RWPE2 (cell line): ENCODE results near the gene DNASE1L3.

Source experiments
- ATAC-seq: fragments of 200-7000 bp; cut with Tn5 transposase; 3 replicates; pipeline ENCODE4 v1.9.1; 2021; ENCODE audit warnings: low read depth
- DNase-seq: peaks from one replicate; pipeline ENCODE4 v3.0.0-alpha.2; 2020; ENCODE audit warnings: low spot score
- H3K27ac ChIP-seq: fragments of 450-650 bp; 2 replicates; pipeline ENCODE4 v1.5.1; 2017; ENCODE audit warnings: mild to moderate bottlenecking; ENCODE audit not compliant: poor library complexity, severe bottlenecking
- H3K27me3 ChIP-seq: fragments of 250-450 bp; sonication (Bioruptor Pico); 2 replicates; pipeline ENCODE4 v1.5.1; 2021; ENCODE audit warnings: mild to moderate bottlenecking, moderate library complexity; ENCODE audit not compliant: insufficient read depth, poor library complexity, severe bottlenecking
- H3K36me3 ChIP-seq: fragments of 250-450 bp; sonication (Bioruptor Pico); 2 replicates; pipeline ENCODE4 v1.5.1; 2020; ENCODE audit warnings: low read depth, mild to moderate bottlenecking, moderate library complexity
- H3K4me1 ChIP-seq: fragments of 250-450 bp; sonication (Bioruptor Pico); 2 replicates; pipeline ENCODE4 v1.5.1; 2021; ENCODE audit warnings: mild to moderate bottlenecking, moderate library complexity; ENCODE audit not compliant: insufficient read depth, poor library complexity, severe bottlenecking
- H3K4me3 ChIP-seq: fragments of 250-450 bp; sonication (Bioruptor Pico); 2 replicates; pipeline ENCODE4 v1.5.1; 2021; ENCODE audit warnings: mild to moderate bottlenecking, moderate library complexity; ENCODE audit not compliant: severe bottlenecking
- H3K9me3 ChIP-seq: fragments of 250-450 bp; sonication (Bioruptor Pico); 2 replicates; pipeline ENCODE4 v1.5.1; 2021; ENCODE audit warnings: mild to moderate bottlenecking, moderate library complexity; ENCODE audit not compliant: severe bottlenecking
- CTCF ChIP-seq: fragments of 450-650 bp; IDR thresholded peaks from one replicate; pipeline ENCODE4 v1.5.1; 2017; ENCODE audit warnings: mild to moderate bottlenecking, moderate library complexity; ENCODE audit not compliant: poor library complexity, severe bottlenecking

Gene DNASE1L3

GRCh38 chr3:58207954-58208353 is 2.8 kb downstream of the DNASE1L3 start:
- no peak overlapping the region for H3K4me3 ChIP-seq
- ATAC-seq = no peak
- no peaks in the 10 kb centered on the region for H3K27me3 ChIP-seq
- H3K36me3 ChIP-seq = no peaks in the 10 kb centered on the region
- peaks cover 13% of the 10 kb centered on the region for H3K4me1 ChIP-seq
- DNase-seq = no peak
- TF ChIP-seq CTCF = no peak
- H3K9me3 ChIP-seq = no peaks in the 10 kb centered on the region
- H3K27ac ChIP-seq = no peak overlapping the region

GRCh38 chr3:58206406-58207011 is 4.3 kb downstream of the DNASE1L3 start:
- DNase-seq (no peak), ATAC-seq (peak; percentile 79)
- no peaks in the 10 kb centered on the region for H3K36me3 ChIP-seq
- H3K27me3 ChIP-seq = no peaks in the 10 kb centered on the region
- no peak for TF ChIP-seq CTCF
- H3K27ac ChIP-seq = peak overlapping the region; percentile 33
- H3K4me1 ChIP-seq = peaks cover 13% of the 10 kb centered on the region
- no peaks in the 10 kb centered on the region for H3K9me3 ChIP-seq
- H3K4me3 ChIP-seq = no peak overlapping the region

GRCh38 chr3:58205981-58206380 is 4.8 kb downstream of the DNASE1L3 start:
- Histone ChIP-seq H3K4me1 (peaks cover 13% of the 10 kb centered on the region), H3K4me3 (no peak overlapping the region), H3K27me3 (no peaks in the 10 kb centered on the region), H3K27ac (peak overlapping the region; percentile 33), H3K36me3 (no peaks in the 10 kb centered on the region), H3K9me3 (no peaks in the 10 kb centered on the region)
- ATAC-seq = no peak
- no peak for TF ChIP-seq CTCF
- no peak for DNase-seq

GRCh38 chr3:58204720-58205119 is 6.1 kb downstream of the DNASE1L3 start:
- H3K27me3 ChIP-seq = no peaks in the 10 kb centered on the region
- H3K36me3 ChIP-seq = no peaks in the 10 kb centered on the region
- ATAC-seq (no peak), DNase-seq (no peak)
- no peaks in the 10 kb centered on the region for H3K9me3 ChIP-seq
- H3K4me1 ChIP-seq = peaks cover 13% of the 10 kb centered on the region
- no peak overlapping the region for H3K27ac ChIP-seq
- no peak for TF ChIP-seq CTCF
- no peak overlapping the region for H3K4me3 ChIP-seq

GRCh38 chr3:58203541-58203940 is 7.2 kb downstream of the DNASE1L3 start:
- no peaks in the 10 kb centered on the region for H3K27me3 ChIP-seq
- TF ChIP-seq CTCF = no peak
- no peak for ATAC-seq

More at GRCh38 chr3:58203541-58203940, 7.2 kb downstream of the DNASE1L3 start:
- no peak overlapping the region for H3K27ac ChIP-seq
- H3K9me3 ChIP-seq = no peaks in the 10 kb centered on the region
- no peaks in the 10 kb centered on the region for H3K36me3 ChIP-seq
- no peak overlapping the region for H3K4me3 ChIP-seq
- no peak for DNase-seq
- peaks cover 17% of the 10 kb centered on the region for H3K4me1 ChIP-seq
